IMR-90 (cell line): ENCODE measurements around the gene PSMB1. TPM values are rescaled to one million over a fixed set of nuclear protein-coding genes. Genes with fewer than 3 reads are reported as not detected.

Source experiments
- ATAC-seq: fragments of 200-7000 bp; cut with Tn5 transposase; 2 replicates; pipeline ENCODE4 v1.9.1; 2020; ENCODE audit warnings: low read depth, mild to moderate bottlenecking, moderate library complexity
- BruUV-seq: library from RNA; stranded (reverse); fragments of 400-500 nt; replicated peaks from 2 replicates; lab custom pipeline; 2021; lab: Mats Ljungman, UMichigan
- CTCF ChIA-PET: fragments of 300-600 bp; formaldehyde crosslinking; extraction: SDS; loops from one replicate; lab custom pipeline; 2021; ENCODE audit warnings: antibody characterized with exemption; lab: Yijun Ruan, JAX
- POLR2A ChIA-PET: fragments of 300-600 bp; sonication (Branson Sonifier 250); formaldehyde crosslinking; loops from one replicate; lab custom pipeline; 2022; ENCODE audit warnings: antibody characterized with exemption; ENCODE audit not compliant: unreplicated experiment; lab: Charles Lee
- DNase-seq: peaks from one replicate; pipeline ENCODE4 v3.0.0; 2013
- H2AFZ ChIP-seq: replicated peaks from 2 replicates; pipeline ENCODE3; 2013; ENCODE audit warnings: low read length, mild to moderate bottlenecking; ENCODE audit not compliant: poor library complexity
- H2AK5ac ChIP-seq: 2 replicates; pipeline ENCODE4 v1.6.1; 2013; ENCODE audit warnings: low read depth, low read length, inconsistent platforms
- H2AK9ac ChIP-seq: replicated peaks from 2 replicates; pipeline ENCODE3; 2013; ENCODE audit warnings: mild to moderate bottlenecking, low read depth, low read length, moderate library complexity; ENCODE audit not compliant: poor library complexity
- H2BK120ac ChIP-seq: 2 replicates; pipeline ENCODE4 v1.6.1; 2013; ENCODE audit warnings: low read depth, low read length, inconsistent platforms
- H2BK15ac ChIP-seq: 3 replicates; pipeline ENCODE4 v1.6.1; 2013; ENCODE audit warnings: low read depth, low read length, inconsistent platforms
- H2BK20ac ChIP-seq: 2 replicates; pipeline ENCODE4 v1.6.1; 2013; ENCODE audit warnings: low read depth, mild to moderate bottlenecking, inconsistent platforms, low read length, moderate library complexity
- H2BK5ac ChIP-seq: 2 replicates; pipeline ENCODE4 v1.6.1; 2013; ENCODE audit warnings: mild to moderate bottlenecking, low read depth, low read length, inconsistent platforms; ENCODE audit not compliant: poor library complexity, severe bottlenecking
- H3K14ac ChIP-seq: replicated peaks from 2 replicates; pipeline ENCODE4 v1.6.1; 2013; ENCODE audit warnings: low read depth, low read length, inconsistent platforms
- H3K18ac ChIP-seq: 2 replicates; pipeline ENCODE4 v1.6.1; 2013; ENCODE audit warnings: low read depth, low read length, control low read depth
- H3K23ac ChIP-seq: 2 replicates; pipeline ENCODE4 v1.6.1; 2013; ENCODE audit warnings: low read depth, low read length, inconsistent platforms
- H3K27ac ChIP-seq: 2 replicates; pipeline ENCODE4 v1.5.1; 2013; ENCODE audit warnings: mild to moderate bottlenecking, control low read depth, low read length; ENCODE audit not compliant: insufficient read depth
- H3K27me3 ChIP-seq: 2 replicates; pipeline ENCODE4 v1.6.1; 2013; ENCODE audit warnings: low read length; ENCODE audit not compliant: control insufficient read depth, insufficient read depth
- H3K36me3 ChIP-seq: 2 replicates; pipeline ENCODE4 v1.6.1; 2013; ENCODE audit warnings: low read length, mixed read lengths; ENCODE audit not compliant: control insufficient read depth, insufficient read depth
- H3K4ac ChIP-seq: 2 replicates; pipeline ENCODE4 v1.6.1; 2013; ENCODE audit warnings: low read depth, low read length, inconsistent platforms
- H3K4me1 ChIP-seq: 2 replicates; pipeline ENCODE4 v1.6.1; 2013; ENCODE audit warnings: low read length, mixed read lengths; ENCODE audit not compliant: control insufficient read depth, insufficient read depth
- H3K4me2 ChIP-seq: 2 replicates; pipeline ENCODE4 v1.6.1; 2013; ENCODE audit warnings: low read depth, mild to moderate bottlenecking, control low read depth, low read length, moderate library complexity
- H3K4me3 ChIP-seq: 2 replicates; pipeline ENCODE4 v1.5.1; 2013; ENCODE audit warnings: low read depth, mild to moderate bottlenecking, control low read depth, low read length, moderate library complexity; ENCODE audit not compliant: insufficient read depth
- H3K56ac ChIP-seq: 2 replicates; pipeline ENCODE4 v1.6.1; 2013; ENCODE audit warnings: low read length, inconsistent platforms; ENCODE audit not compliant: insufficient read depth; ENCODE audit errors: extremely low read depth
- H3K79me1 ChIP-seq, 2 experiments: 2 replicates each; pipeline ENCODE4 v1.6.1; 2013; ENCODE audit warnings: low read length in 2 of 2, inconsistent platforms in 1 of 2, low read depth in 1 of 2
- H3K9ac ChIP-seq: 2 replicates; pipeline ENCODE4 v1.6.1; 2013; ENCODE audit warnings: low read depth, low read length, control low read depth
- H3K9me1 ChIP-seq: 2 replicates; pipeline ENCODE4 v1.6.1; 2013; ENCODE audit warnings: low read length, inconsistent platforms; ENCODE audit not compliant: insufficient read depth
- H3K9me3 ChIP-seq: 2 replicates; pipeline ENCODE4 v1.6.1; 2013; ENCODE audit warnings: low read length; ENCODE audit not compliant: control insufficient read depth, insufficient read depth
- H4K20me1 ChIP-seq: 2 replicates; pipeline ENCODE4 v1.6.1; 2013; ENCODE audit warnings: low read length, inconsistent platforms; ENCODE audit not compliant: insufficient read depth
- H4K5ac ChIP-seq: 2 replicates; pipeline ENCODE4 v1.6.1; 2013; ENCODE audit warnings: mild to moderate bottlenecking, low read depth, low read length, control low read depth
- H4K8ac ChIP-seq, 2 experiments: 2 replicates each; pipeline ENCODE4 v1.6.1; 2013; ENCODE audit warnings: low read depth in 2 of 2, low read length in 2 of 2, control low read depth in 1 of 2, inconsistent platforms in 1 of 2
- H4K91ac ChIP-seq: 2 replicates; pipeline ENCODE4 v1.6.1; 2013; ENCODE audit warnings: low read depth, low read length, inconsistent platforms; ENCODE audit not compliant: insufficient read depth
- BHLHE40 ChIP-seq: fragments of 150-350 bp; IDR thresholded peaks from 2 replicates; pipeline ENCODE4 v1.6.1; 2016; ENCODE audit warnings: mild to moderate bottlenecking, low read depth, low read length
- MAZ ChIP-seq: IDR thresholded peaks from 2 replicates; pipeline ENCODE4 v1.6.1; 2012; ENCODE audit warnings: low read depth, mild to moderate bottlenecking, low read length, improper control_type of control experiment, moderate library complexity, borderline replicate concordance
- RAD21 ChIP-seq: IDR thresholded peaks from 2 replicates; pipeline ENCODE4 v1.6.1; 2012; ENCODE audit warnings: low read length, improper control_type of control experiment
- WGBS, 2 experiments: methylation state at CpG; one replicate each; pipeline versions ENCODE4 v1.1.5 to v1.1.7; 2013; ENCODE audit warnings: missing lambda C conversion rate in 2 of 2; ENCODE audit not compliant: insufficient read length in 1 of 2; ENCODE audit errors: extremely low coverage in 2 of 2; 5-methylcytosine and 5-hydroxymethylcytosine counted together
- dilution Hi-C: fragments of 300-500 bp; cut with HindIII; formaldehyde crosslinking; loops from one replicate; pipeline ENCODE4 v1.14.3; 2018; ENCODE audit warnings: low sequenced_read_pairs; ENCODE audit not compliant: unreplicated experiment
- in situ Hi-C: fragments of 300-500 bp; cut with MboI; formaldehyde crosslinking; loops from 3 replicates; pipeline ENCODE4 v1.14.3; 2019; ENCODE audit warnings: low sequenced_read_pairs, inconsistent platforms, mixed read lengths
- intact Hi-C: fragments of 100-400 bp; cut with micrococcal nuclease; formaldehyde crosslinking; loops from 2 replicates; pipeline ENCODE4 v1.10.0; 2022
- polyA plus RNA-seq, 3 experiments: library from polyadenylated mRNA; depleted of rRNA; stranded (reverse); fragments of >200 nt; gene quantifications; 2 replicates each; pipeline ENCODE4 v1.2.3, GENCODE V29; 2012; ENCODE audit warnings: low replicate concordance in 1 of 3
- total RNA-seq: library from RNA; depleted of rRNA; stranded (reverse); fragments of >200 nt; gene quantifications from 2 replicates; pipeline ENCODE4 v1.2.3, GENCODE V29; 2012
- TF ChIP-seq, protein P1 (sequence below): conservative IDR thresholded peaks from 2 replicates; pipeline ENCODE4 v1.5.1; 2012; ENCODE audit warnings: mild to moderate bottlenecking, low read depth, low read length, improper control_type of control experiment

Gene PSMB1
- total and polyA plus RNA-seq, 2 of the 4 experiments (the other 2 are of a cell fraction) = 450 to 508 TPM

DNA sequence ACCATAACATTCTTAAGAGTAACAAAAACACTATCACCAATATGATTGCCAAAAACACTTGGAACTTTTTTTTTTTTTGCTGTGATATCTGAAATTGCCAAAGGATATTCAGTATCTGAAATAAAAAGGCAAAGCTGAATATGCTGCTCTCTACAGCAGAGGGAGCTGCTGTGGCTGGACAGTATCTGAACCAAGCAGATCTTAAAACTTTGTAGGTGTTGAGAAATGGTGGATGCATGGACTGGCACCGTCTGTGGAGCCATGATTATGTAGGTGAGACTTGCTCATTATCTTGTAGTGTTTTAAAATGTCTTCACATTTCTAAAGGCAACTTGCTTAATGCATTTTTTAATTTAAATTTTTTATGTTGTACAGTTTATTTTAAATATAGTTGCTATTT, 22.1 kb upstream of the PSMB1 start:
- Histone ChIP-seq H3K9me3 (no peaks in the 10 kb centered on the region), H3K27ac (no peak overlapping the region), H3K4ac (no peak overlapping the region), H3K4me2 (no peak overlapping the region), H3K23ac (no peak overlapping the region), H2AFZ (no peak overlapping the region), H2BK15ac (no peak overlapping the region), H3K36me3 (peaks cover 32% of the 10 kb centered on the region), H3K14ac (no peak overlapping the region), H3K18ac (no peak overlapping the region), H3K9me1 (no peaks in the 10 kb centered on the region), H4K5ac (no peak overlapping the region), H3K4me3 (no peak overlapping the region), H2BK120ac (no peak overlapping the region), H3K79me1 (peaks cover 0 to 6% of the 10 kb centered on the region in 2 experiments; a peak in 1 of 4 replicates), H2BK5ac (no peak overlapping the region), H2BK20ac (no peak overlapping the region), H4K8ac (no peak overlapping the region), H2AK5ac (no peak overlapping the region), H3K9ac (no peak overlapping the region), H4K20me1 (no peaks in the 10 kb centered on the region), H4K91ac (no peak overlapping the region), H3K27me3 (no peaks in the 10 kb centered on the region), H3K56ac (no peak overlapping the region), H2AK9ac (no peak overlapping the region), H3K4me1 (no peaks in the 10 kb centered on the region)
- peak; percentile 22 for DNase-seq
- intact Hi-C loops = no loop called here
- TF ChIP-seq BHLHE40 (no peak), MAZ (no peak), RAD21 (0 out of 2 replicates have a peak, but pooled peaks have one; percentile 10)
- TF ChIP-seq, protein P1, sequence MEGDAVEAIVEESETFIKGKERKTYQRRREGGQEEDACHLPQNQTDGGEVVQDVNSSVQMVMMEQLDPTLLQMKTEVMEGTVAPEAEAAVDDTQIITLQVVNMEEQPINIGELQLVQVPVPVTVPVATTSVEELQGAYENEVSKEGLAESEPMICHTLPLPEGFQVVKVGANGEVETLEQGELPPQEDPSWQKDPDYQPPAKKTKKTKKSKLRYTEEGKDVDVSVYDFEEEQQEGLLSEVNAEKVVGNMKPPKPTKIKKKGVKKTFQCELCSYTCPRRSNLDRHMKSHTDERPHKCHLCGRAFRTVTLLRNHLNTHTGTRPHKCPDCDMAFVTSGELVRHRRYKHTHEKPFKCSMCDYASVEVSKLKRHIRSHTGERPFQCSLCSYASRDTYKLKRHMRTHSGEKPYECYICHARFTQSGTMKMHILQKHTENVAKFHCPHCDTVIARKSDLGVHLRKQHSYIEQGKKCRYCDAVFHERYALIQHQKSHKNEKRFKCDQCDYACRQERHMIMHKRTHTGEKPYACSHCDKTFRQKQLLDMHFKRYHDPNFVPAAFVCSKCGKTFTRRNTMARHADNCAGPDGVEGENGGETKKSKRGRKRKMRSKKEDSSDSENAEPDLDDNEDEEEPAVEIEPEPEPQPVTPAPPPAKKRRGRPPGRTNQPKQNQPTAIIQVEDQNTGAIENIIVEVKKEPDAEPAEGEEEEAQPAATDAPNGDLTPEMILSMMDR = peak; percentile 24; the same call in 1 of the 2 replicates
- in situ Hi-C loops = no loop called here
- ATAC-seq = peak; percentile 59; the same call in 1 of the 2 replicates
- ChIA-PET POLR2A (no interaction called here), CTCF (interaction anchor here (0.6 kb wide), 2 partner anchors 13 to 348 kb away, joined by 3 to 4 read pairs; no protein-coding TSS in a partner anchor)
- no TSS peak for BruUV-seq
- WGBS, 2 experiments = no CpG with 5 or more reads among the region's 1 CpG
- dilution Hi-C loops = no loop called here
